H9 (cell line): ENCODE results near the gene EML4. TPM values are rescaled to one million over a fixed set of nuclear protein-coding genes. Genes with fewer than 3 reads are reported as not detected.

ENCODE experiments used
- DNase-seq: peaks from one replicate; pipeline ENCODE4 v3.0.0-alpha.2; 2017
- H2AFZ ChIP-seq: one replicate; pipeline ENCODE4 v1.6.1; 2013; ENCODE audit warnings: mild to moderate bottlenecking, low read length, control low read depth, moderate library complexity
- H2AK5ac ChIP-seq: 2 replicates; pipeline ENCODE4 v1.6.1; 2013; ENCODE audit warnings: low read length, control low read depth, mixed read lengths; ENCODE audit not compliant: insufficient read length
- H2BK120ac ChIP-seq: one replicate; pipeline ENCODE4 v1.6.1; 2013; ENCODE audit warnings: low read depth, mild to moderate bottlenecking, low read length, control low read depth, inconsistent platforms; ENCODE audit not compliant: poor library complexity, severe bottlenecking
- H2BK12ac ChIP-seq: 2 replicates; pipeline ENCODE4 v1.6.1; 2013; ENCODE audit warnings: low read length, control low read depth, mixed read lengths, low read depth; ENCODE audit not compliant: insufficient read length
- H2BK15ac ChIP-seq: 2 replicates; pipeline ENCODE4 v1.6.1; 2013; ENCODE audit warnings: low read depth, low read length, control low read depth
- H2BK20ac ChIP-seq: one replicate; pipeline ENCODE4 v1.6.1; 2013; ENCODE audit warnings: low read depth, mild to moderate bottlenecking, low read length, control low read depth, inconsistent platforms; ENCODE audit not compliant: poor library complexity, severe bottlenecking
- H2BK5ac ChIP-seq: 2 replicates; pipeline ENCODE4 v1.6.1; 2013; ENCODE audit warnings: low read length, control low read depth, mixed read lengths; ENCODE audit not compliant: insufficient read length
- H3K14ac ChIP-seq: 2 replicates; pipeline ENCODE4 v1.6.1; 2013; ENCODE audit warnings: low read length, control low read depth; ENCODE audit not compliant: insufficient read depth
- H3K18ac ChIP-seq: 2 replicates; pipeline ENCODE4 v1.6.1; 2013; ENCODE audit warnings: low read depth, mild to moderate bottlenecking, mixed read lengths, low read length, control low read depth; ENCODE audit not compliant: insufficient read length
- H3K23ac ChIP-seq: 2 replicates; pipeline ENCODE4 v1.6.1; 2013; ENCODE audit warnings: low read length, control low read depth, mixed read lengths, low read depth; ENCODE audit not compliant: insufficient read length
- H3K23me2 ChIP-seq: 2 replicates; pipeline ENCODE4 v1.6.1; 2013; ENCODE audit warnings: low read depth, mild to moderate bottlenecking, mixed read lengths, low read length, control low read depth; ENCODE audit not compliant: insufficient read length, poor library complexity, severe bottlenecking
- H3K27ac ChIP-seq: 2 replicates; pipeline ENCODE4 v1.5.1; 2013; ENCODE audit warnings: low read length, control low read depth, mixed read lengths, low read depth; ENCODE audit not compliant: insufficient read length
- H3K27me3 ChIP-seq: 2 replicates; pipeline ENCODE4 v1.6.1; 2013; ENCODE audit warnings: low read length, control low read depth, inconsistent platforms; ENCODE audit not compliant: insufficient read depth
- H3K4ac ChIP-seq: 2 replicates; pipeline ENCODE4 v1.6.1; 2013; ENCODE audit warnings: low read depth, mild to moderate bottlenecking, control low read depth, inconsistent platforms, low read length, moderate library complexity
- H3K4me1 ChIP-seq: 2 replicates; pipeline ENCODE4 v1.6.1; 2013; ENCODE audit warnings: low read length, control low read depth, inconsistent platforms; ENCODE audit not compliant: insufficient read depth
- H3K4me2 ChIP-seq: 2 replicates; pipeline ENCODE4 v1.6.1; 2013; ENCODE audit warnings: low read length, control low read depth, mixed read lengths; ENCODE audit not compliant: insufficient read length, insufficient read depth
- H3K56ac ChIP-seq: 2 replicates; pipeline ENCODE4 v1.6.1; 2013; ENCODE audit warnings: low read depth, mild to moderate bottlenecking, mixed read lengths, low read length, control low read depth; ENCODE audit not compliant: insufficient read length
- H3K79me1 ChIP-seq: 2 replicates; pipeline ENCODE4 v1.6.1; 2013; ENCODE audit warnings: low read depth, mild to moderate bottlenecking, moderate library complexity, low read length, control low read depth, inconsistent platforms; ENCODE audit not compliant: insufficient read depth, poor library complexity, severe bottlenecking
- H3K79me2 ChIP-seq: 2 replicates; pipeline ENCODE4 v1.6.1; 2013; ENCODE audit warnings: low read length, control low read depth, inconsistent platforms; ENCODE audit not compliant: insufficient read depth
- H3K9ac ChIP-seq: 2 replicates; pipeline ENCODE4 v1.6.1; 2013; ENCODE audit warnings: low read length, control low read depth, mixed read lengths; ENCODE audit not compliant: insufficient read length; ENCODE audit errors: extremely low read depth
- H3K9me3 ChIP-seq: one replicate; pipeline ENCODE4 v1.6.1; 2013; ENCODE audit warnings: low read depth, low read length, inconsistent platforms; ENCODE audit not compliant: control insufficient read depth
- H3T11ph ChIP-seq: one replicate; pipeline ENCODE4 v1.6.1; 2013; ENCODE audit warnings: mild to moderate bottlenecking, low read length, control low read depth, inconsistent platforms
- H4K20me1 ChIP-seq: one replicate; pipeline ENCODE4 v1.6.1; 2013; ENCODE audit not compliant: control insufficient read depth, insufficient read length, insufficient read depth
- H4K5ac ChIP-seq: 2 replicates; pipeline ENCODE4 v1.6.1; 2013; ENCODE audit warnings: low read depth, mild to moderate bottlenecking, mixed read lengths, low read length, control low read depth; ENCODE audit not compliant: insufficient read length
- H4K8ac ChIP-seq: replicated peaks from 2 replicates; pipeline ENCODE4 v1.6.1; 2013; ENCODE audit warnings: low read length, control low read depth, mixed read lengths, low read depth; ENCODE audit not compliant: insufficient read length
- H4K91ac ChIP-seq: 2 replicates; pipeline ENCODE4 v1.6.1; 2013; ENCODE audit warnings: low read depth, mild to moderate bottlenecking, moderate library complexity, mixed read lengths, low read length, control low read depth; ENCODE audit not compliant: insufficient read length
- H3K27ac Mint-ChIP-seq, 3 experiments: 2 replicates in 2 of 3; 3 replicates in 1 of 3; pipeline ENCODE4 v1.8.0; 2020 to 2021; ENCODE audit warnings: mixed read lengths in 3 of 3, mild to moderate bottlenecking in 1 of 3, moderate library complexity in 1 of 3
- H3K27me3 Mint-ChIP-seq: 2 replicates; pipeline ENCODE4 v1.8.0; 2021; ENCODE audit warnings: low read depth, mild to moderate bottlenecking, moderate library complexity, mixed read lengths
- H3K36me3 Mint-ChIP-seq, 3 experiments: 2 replicates in 2 of 3; 3 replicates in 1 of 3; pipeline ENCODE4 v1.8.0; 2020 to 2021; ENCODE audit warnings: low read depth in 3 of 3, mixed read lengths in 3 of 3; ENCODE audit not compliant: insufficient read depth in 1 of 3
- H3K4me1 Mint-ChIP-seq, 2 experiments: 2 replicates each; pipeline ENCODE4 v1.8.0; 2020; ENCODE audit warnings: mixed read lengths in 2 of 2
- H3K4me3 Mint-ChIP-seq, 2 experiments: 2 replicates in 1 of 2; 3 replicates in 1 of 2; pipeline ENCODE4 v1.8.0; 2020 to 2021; ENCODE audit warnings: mild to moderate bottlenecking in 2 of 2, mixed read lengths in 2 of 2, moderate library complexity in 1 of 2
- H3K9me3 Mint-ChIP-seq, 2 experiments: 2 replicates in 1 of 2; 3 replicates in 1 of 2; pipeline ENCODE4 v1.8.0; 2020; ENCODE audit warnings: mild to moderate bottlenecking in 2 of 2, mixed read lengths in 2 of 2, moderate library complexity in 1 of 2
- CTCF ChIP-seq: fragments of 200-600 bp; sonication (generic); conservative IDR thresholded peaks from 3 replicates; pipeline ENCODE4 v1.8.0; 2021; ENCODE audit warnings: antibody characterized with exemption, mild to moderate bottlenecking
- WGBS: extraction: QIAGEN DNeasy Blood & Tissue Kit; methylation state at CpG from one replicate; pipeline ENCODE4 v1.1.7; 2013; ENCODE audit warnings: missing lambda C conversion rate, low lambda C conversion rate, mixed read lengths; ENCODE audit not compliant: insufficient read length; ENCODE audit errors: extremely low coverage; 5-methylcytosine and 5-hydroxymethylcytosine counted together
- total RNA-seq: library from RNA; stranded (reverse); gene quantifications from 2 replicates; pipeline ENCODE4 v1.2.1, GENCODE V29; 2021

Gene EML4
- total RNA-seq, 1 experiment from 2014 or later = 68.6 TPM

GRCh38 chr2:42129487-42129852 is 39.7 kb upstream of the EML4 start:
- no peaks in the 10 kb centered on the region for H3K79me1 ChIP-seq
- Mint-ChIP-seq H3K4me1 (peaks cover 37 to 46% of the 10 kb centered on the region in 2 experiments), H3K36me3 (no peaks in the 10 kb centered on the region), H3K27ac (no peak overlapping the region; a peak in 1 of 7 replicates), H3K27me3 (peaks cover 16% of the 10 kb centered on the region), H3K9me3 (no peaks in the 10 kb centered on the region), H3K4me3 (no peak overlapping the region; a peak in 1 of 5 replicates)
- H3K4ac ChIP-seq = no peak overlapping the region
- no CpG with 5 or more reads among the region's 1 CpG for WGBS
- no peak overlapping the region for H2BK15ac ChIP-seq
- H3K79me2 ChIP-seq = no peaks in the 10 kb centered on the region
- no peak for TF ChIP-seq CTCF
- no peak overlapping the region for H3K27ac ChIP-seq
- no peaks in the 10 kb centered on the region; the same call in 1 of the 2 replicates for H3K27me3 ChIP-seq
- no peak overlapping the region; the same call in 1 of the 2 replicates for H3K14ac ChIP-seq
- no peak overlapping the region for H2BK12ac ChIP-seq
- no peak overlapping the region for H3K56ac ChIP-seq
- peaks cover 11% of the 10 kb centered on the region; the same call in 1 of the 2 replicates for H3K4me1 ChIP-seq
- H2BK20ac ChIP-seq = no peak overlapping the region
- H2AK5ac ChIP-seq = no peak overlapping the region
- H3K9ac ChIP-seq = no peak overlapping the region
- no peak overlapping the region for H3K4me2 ChIP-seq
- H2AFZ ChIP-seq = no peak overlapping the region
- H4K20me1 ChIP-seq = no peaks in the 10 kb centered on the region
- H2BK120ac ChIP-seq = no peak overlapping the region
- no peak overlapping the region for H4K5ac ChIP-seq
- DNase-seq = no peak
- no peak overlapping the region for H2BK5ac ChIP-seq
- no peak overlapping the region for H3K18ac ChIP-seq
- H3K23me2 ChIP-seq = no peaks in the 10 kb centered on the region
- H4K8ac ChIP-seq = no peak overlapping the region
- no peak overlapping the region for H3K23ac ChIP-seq
- H3K9me3 ChIP-seq = no peaks in the 10 kb centered on the region
- H4K91ac ChIP-seq = no peak overlapping the region
- H3T11ph ChIP-seq = no peak overlapping the region
